BLaER1 treated with 17β-estradiol and CSF1 and Interleukin-3, amounts not matched to agents 10 nM and 100 nM (cell line): ENCODE data around the gene SLC6A13.
A peak's percentile ranks its signal among the peaks of the same experiment; 100 is the strongest.

Source experiments
- H3K27ac ChIP-seq, 11 experiments: shearing (Covaris generic); formaldehyde crosslinking; 2 replicates each; pipeline ENCODE4 v1.8.1; 2022
- H3K27me3 ChIP-seq, 11 experiments: shearing (Covaris generic); formaldehyde crosslinking; 2 replicates each; pipeline ENCODE4 v1.8.1; 2022
- H3K36me3 ChIP-seq, 11 experiments: shearing (Covaris generic); formaldehyde crosslinking; 2 replicates each; pipeline ENCODE4 v1.8.1; 2022
- H3K4me1 ChIP-seq, 10 experiments: shearing (Covaris generic); formaldehyde crosslinking; 2 replicates each; pipeline ENCODE4 v1.8.1; 2022
- H3K4me2 ChIP-seq, 11 experiments: shearing (Covaris generic); formaldehyde crosslinking; 2 replicates each; pipeline ENCODE4 v1.8.1; 2022
- H3K4me3 ChIP-seq, 10 experiments: shearing (Covaris generic); formaldehyde crosslinking; 2 replicates each; pipeline ENCODE4 v1.8.1; 2022
- H3K9ac ChIP-seq, 11 experiments: shearing (Covaris generic); formaldehyde crosslinking; 2 replicates each; pipeline ENCODE4 v1.8.1; 2022
- H3K9me3 ChIP-seq, 11 experiments: shearing (Covaris generic); formaldehyde crosslinking; replicated peaks in 1 of 11; 2 replicates each; pipeline ENCODE4 v1.8.1; 2022
- H4K20me1 ChIP-seq, 11 experiments: shearing (Covaris generic); formaldehyde crosslinking; 2 replicates each; pipeline ENCODE4 v1.8.1; 2022
- Cebpa-rat ChIP-seq, 11 experiments: shearing (Covaris generic); IDR thresholded peaks; 2 replicates each; pipeline ENCODE4 v1.8.1; 2022

SLC6A13 gene

DNA sequence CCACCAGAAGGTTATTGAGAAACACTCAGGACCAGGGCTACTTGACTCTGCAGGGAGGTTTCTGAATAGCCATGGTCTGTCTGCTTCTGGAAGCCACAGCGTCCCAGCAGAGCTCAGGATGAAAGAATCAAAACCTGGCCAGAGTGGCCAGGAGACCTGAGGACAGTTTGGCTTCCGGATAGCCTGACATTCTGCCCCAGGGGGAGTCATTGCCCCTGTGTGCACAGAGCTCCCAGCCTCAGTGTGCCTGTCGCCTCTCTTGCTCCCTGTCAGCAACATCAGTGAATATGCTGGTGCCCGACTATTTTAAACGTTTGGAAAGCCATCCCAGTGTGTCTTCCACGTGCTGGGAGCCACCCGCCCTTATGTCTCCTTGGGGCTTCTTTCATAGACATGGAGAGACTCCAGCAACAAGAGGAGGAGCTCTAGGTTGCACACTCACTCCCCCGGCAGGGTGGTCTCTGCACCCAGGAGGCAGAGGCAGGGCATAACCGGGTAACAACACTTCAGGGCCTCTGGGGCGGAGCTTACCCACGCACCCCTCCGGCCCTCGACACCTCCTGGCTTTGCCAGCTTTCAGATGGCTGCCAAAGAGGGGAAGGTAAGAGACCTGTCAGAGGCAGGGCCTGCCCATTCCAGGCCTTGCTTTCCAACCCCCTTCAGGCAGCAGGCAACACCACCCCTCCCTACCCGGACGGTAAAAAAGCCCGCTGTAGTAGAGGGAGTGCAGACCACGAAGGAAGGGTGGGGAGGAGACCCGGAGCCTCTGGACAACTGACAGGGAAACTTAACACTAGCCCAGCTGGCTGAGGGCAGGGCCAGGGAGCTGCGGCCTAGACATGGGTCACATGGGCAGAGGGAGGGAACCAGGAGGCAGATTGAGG lies 29.7 kb downstream of the SLC6A13 start:
- Histone ChIP-seq H3K4me2 (peak overlapping the region; percentile 45 to 80 (median 58)), H4K20me1 (no peaks in the 10 kb centered on the region), H3K27ac (peak overlapping the region in 8 of 11 experiments; percentile 13 to 53 (median 42); a peak in 12 of 22 replicates), H3K36me3 (no peaks in the 10 kb centered on the region), H3K9ac (peak overlapping the region in 8 of 11 experiments; percentile 10 to 52 (median 37); a peak in 10 of 22 replicates), H3K9me3 (peaks cover 30 to 43% (median 40%) of the 10 kb centered on the region in 11 experiments), H3K4me3 (no peak overlapping the region), H3K4me1 (peaks cover 11 to 20% (median 15%) of the 10 kb centered on the region in 10 experiments), H3K27me3 (no peaks in the 10 kb centered on the region)
- TF ChIP-seq Cebpa-rat (IDR thresholded peaks at IDR 0.05): no peak

DNA sequence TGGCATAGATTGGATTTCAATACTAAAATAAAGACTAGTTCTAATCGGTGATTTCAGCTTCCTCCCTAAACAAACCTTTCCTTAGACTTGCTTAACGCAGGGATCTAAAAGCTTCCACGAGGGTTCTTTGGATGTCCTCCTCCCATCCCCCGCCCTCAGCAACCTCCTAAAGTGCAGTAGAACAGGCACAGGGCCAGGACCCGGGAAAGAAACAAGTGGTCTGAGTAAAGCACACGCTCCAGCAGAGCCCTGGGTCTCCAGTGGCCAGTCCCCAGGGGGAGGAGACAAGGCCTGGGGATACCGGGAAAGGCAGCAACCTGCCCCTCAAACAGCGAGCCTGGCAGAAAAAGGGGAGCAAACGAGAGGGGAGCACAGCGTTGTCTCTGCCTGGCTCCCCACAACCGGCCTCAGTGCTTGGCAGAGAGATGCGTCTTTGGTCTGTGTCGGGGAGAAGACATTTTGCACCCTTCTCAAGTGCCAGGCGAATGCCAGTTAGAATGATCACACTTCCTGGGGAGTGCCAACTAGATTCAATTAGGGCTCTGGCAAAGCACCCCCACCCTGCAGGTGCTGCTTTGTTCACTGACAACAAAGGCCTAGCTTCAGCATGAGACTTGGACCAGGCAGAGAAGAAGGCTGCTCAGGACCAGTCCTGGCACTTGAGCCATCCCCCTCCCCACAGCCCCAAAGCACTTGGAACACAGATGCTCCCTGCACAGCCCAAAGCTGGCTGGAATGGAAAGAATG lies 31.5 kb downstream of the SLC6A13 start:
- H3K4me2 ChIP-seq: no peak overlapping the region
- peaks cover 15 to 24% (median 21%) of the 10 kb centered on the region in 11 experiments for H3K9me3 ChIP-seq
- H3K27ac ChIP-seq: no peak overlapping the region
- H3K27me3 ChIP-seq: no peaks in the 10 kb centered on the region
- no peaks in the 10 kb centered on the region for H3K36me3 ChIP-seq
- no peaks in the 10 kb centered on the region for H4K20me1 ChIP-seq
- no peak overlapping the region for H3K9ac ChIP-seq
- peaks cover 11 to 20% (median 15%) of the 10 kb centered on the region in 10 experiments for H3K4me1 ChIP-seq
- no peak for TF ChIP-seq Cebpa-rat (IDR thresholded peaks at IDR 0.05)
- no peak overlapping the region for H3K4me3 ChIP-seq

DNA sequence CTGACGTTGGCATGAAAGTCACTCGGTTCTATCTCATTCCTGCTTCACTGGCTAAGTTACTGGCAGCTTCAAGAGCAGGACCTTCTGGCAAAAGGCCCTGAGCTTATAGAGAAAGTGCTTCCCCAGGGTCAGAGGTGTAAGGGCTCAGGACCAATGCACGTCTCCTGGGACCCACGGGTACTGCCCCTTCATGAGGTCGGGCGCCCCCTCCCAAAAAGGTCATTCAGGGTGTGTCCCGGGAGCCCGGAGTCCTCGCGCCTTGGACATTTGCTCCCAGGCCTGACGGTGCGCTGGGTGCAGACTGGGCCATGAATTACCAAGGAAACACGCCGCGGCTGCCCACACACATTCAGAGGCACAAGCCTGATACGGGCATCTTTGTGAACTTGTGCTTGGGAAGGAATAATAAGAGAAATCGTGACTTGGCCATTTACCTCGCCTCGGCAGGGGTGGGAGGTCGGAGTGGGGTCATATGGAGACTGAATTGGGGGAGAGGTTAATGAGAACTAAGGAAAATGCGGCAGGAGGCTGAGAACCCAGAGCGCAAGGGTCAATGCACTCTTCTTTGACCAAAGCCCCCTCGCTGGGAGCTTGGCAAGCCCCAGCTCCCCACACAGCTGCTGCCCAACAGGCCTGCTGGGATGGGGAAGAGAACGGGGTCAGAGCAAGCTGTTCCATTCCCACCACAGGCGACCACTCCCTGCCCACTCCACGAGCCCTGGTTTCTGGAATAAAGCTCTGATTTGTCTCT lies 33.0 kb downstream of the SLC6A13 start:
- no peaks in the 10 kb centered on the region for H3K27me3 ChIP-seq
- H3K4me2 ChIP-seq: no peak overlapping the region
- no peaks in the 10 kb centered on the region for H3K36me3 ChIP-seq
- no peak overlapping the region for H3K27ac ChIP-seq
- peaks cover 2 to 9% (median 6%) of the 10 kb centered on the region in 11 experiments; a peak in 20 of 22 replicates for H3K9me3 ChIP-seq
- no peak for TF ChIP-seq Cebpa-rat (IDR thresholded peaks at IDR 0.05)
- no peak overlapping the region for H3K4me3 ChIP-seq
- no peaks in the 10 kb centered on the region for H4K20me1 ChIP-seq
- peaks cover 11 to 20% (median 15%) of the 10 kb centered on the region in 10 experiments for H3K4me1 ChIP-seq
- no peak overlapping the region for H3K9ac ChIP-seq

DNA sequence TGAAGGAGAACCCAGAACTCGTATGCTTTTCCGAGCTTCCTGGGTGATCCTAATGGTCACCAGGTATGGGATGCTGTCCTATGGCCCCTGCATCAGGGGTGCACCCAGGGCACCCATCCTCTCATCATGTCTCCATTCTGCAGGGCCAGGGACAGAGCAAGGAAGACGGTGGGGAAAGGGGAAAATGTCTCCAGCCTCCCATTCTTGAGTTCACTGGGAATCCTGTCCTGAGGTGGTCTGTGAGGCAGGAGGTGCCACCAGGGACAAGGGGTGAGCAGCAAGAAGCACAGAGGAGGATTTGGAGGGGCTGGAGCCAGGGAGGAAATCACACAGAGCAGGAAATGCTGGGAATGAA lies 33.8 kb downstream of the SLC6A13 start:
- H4K20me1 ChIP-seq: no peaks in the 10 kb centered on the region
- H3K9me3 ChIP-seq: peaks cover 0 to 1% (median 0%) of the 10 kb centered on the region in 11 experiments; a peak in 1 of 22 replicates
- no peaks in the 10 kb centered on the region for H3K36me3 ChIP-seq
- no peaks in the 10 kb centered on the region for H3K27me3 ChIP-seq
- H3K4me2 ChIP-seq: no peak overlapping the region
- no peak overlapping the region for H3K4me3 ChIP-seq
- H3K27ac ChIP-seq: no peak overlapping the region
- TF ChIP-seq Cebpa-rat (IDR thresholded peaks at IDR 0.05): no peak
- H3K9ac ChIP-seq: no peak overlapping the region
- H3K4me1 ChIP-seq: peaks cover 9 to 15% (median 12%) of the 10 kb centered on the region in 10 experiments

DNA sequence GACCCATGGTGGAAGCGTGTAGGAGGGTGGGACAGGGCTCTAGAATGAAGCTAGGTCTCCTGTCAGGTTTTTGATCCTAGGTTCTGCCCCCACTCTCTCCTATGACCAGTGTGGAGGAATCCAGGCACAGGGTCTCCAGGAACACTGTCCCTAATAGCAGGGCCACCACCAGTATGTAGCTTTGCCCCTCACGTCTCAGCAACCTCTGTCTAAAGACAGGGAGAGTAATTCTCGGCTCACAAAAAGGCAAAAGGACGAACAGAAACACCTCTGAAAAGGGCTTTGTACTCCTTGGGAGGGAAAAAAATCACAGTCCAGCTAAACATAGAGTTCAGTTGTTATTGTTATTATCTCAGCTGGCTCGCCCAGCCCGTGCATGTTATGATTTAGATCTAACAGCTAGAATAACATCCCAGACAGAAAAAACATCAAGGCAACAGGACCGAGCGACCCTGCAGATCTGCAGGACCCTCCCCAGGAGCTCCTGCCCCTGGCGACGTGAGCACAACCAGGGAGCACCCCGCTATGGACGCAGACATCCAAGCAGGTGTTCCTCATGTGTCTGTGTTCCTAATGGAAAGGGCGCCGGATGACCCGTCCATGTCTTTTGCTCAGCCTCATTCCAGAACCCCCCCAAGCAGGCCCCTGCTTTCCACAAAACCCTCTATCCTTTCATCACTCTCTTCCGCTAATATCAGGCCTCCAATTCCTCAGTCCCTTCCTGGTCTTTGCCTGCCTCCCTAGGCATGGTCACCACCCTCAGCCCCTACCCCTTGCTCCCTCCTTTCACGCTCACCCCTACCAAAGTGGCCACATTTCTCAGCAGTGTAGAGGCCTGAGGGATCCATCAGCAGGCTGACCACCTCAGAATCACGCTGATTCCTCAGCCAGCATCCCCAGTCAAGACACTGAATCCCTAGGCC lies 34.5 kb downstream of the SLC6A13 start:
- H3K4me3 ChIP-seq: no peak overlapping the region
- no peak overlapping the region for H3K4me2 ChIP-seq
- peaks cover 3 to 9% (median 5%) of the 10 kb centered on the region in 10 experiments for H3K4me1 ChIP-seq
- no peaks in the 10 kb centered on the region for H3K9me3 ChIP-seq
- no peaks in the 10 kb centered on the region for H3K27me3 ChIP-seq
- H4K20me1 ChIP-seq: no peaks in the 10 kb centered on the region
- no peak overlapping the region for H3K27ac ChIP-seq
- no peaks in the 10 kb centered on the region for H3K36me3 ChIP-seq
- no peak overlapping the region for H3K9ac ChIP-seq
- no peak for TF ChIP-seq Cebpa-rat (IDR thresholded peaks at IDR 0.05)

DNA sequence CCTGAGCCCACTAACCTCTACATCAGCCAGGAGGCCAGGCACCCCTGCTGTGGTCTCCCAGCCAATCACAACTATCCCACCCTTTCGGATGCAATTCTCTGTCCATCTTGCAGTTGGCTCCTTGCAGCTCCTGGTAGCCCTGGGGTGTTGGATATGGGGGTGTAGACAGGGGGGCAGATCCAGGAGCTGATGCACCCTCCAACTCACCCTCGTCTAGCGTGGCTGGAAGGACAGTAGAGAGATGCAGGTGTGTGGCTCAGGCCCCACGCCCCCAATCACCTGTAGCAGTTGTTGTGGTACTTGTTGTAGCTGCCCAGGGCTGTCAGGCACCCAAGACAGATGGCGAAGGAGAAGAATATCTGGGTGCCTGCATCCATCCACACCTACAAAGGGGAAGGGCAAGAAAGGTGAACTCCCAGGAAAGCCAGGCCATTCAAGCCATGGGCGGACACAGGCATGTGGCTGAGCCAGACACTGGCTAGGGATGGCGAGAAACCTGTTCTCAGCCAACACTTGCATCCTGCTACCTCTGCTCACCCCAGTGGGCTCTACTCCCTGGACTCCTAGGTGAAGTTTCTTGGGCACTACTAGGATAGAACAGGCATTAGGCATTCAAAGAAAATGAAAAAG lies 35.2 kb downstream of the SLC6A13 start:
- H3K4me2 ChIP-seq: no peak overlapping the region
- H4K20me1 ChIP-seq: no peaks in the 10 kb centered on the region
- H3K36me3 ChIP-seq: no peaks in the 10 kb centered on the region
- no peaks in the 10 kb centered on the region for H3K27me3 ChIP-seq
- no peak overlapping the region for H3K27ac ChIP-seq
- no peak overlapping the region for H3K9ac ChIP-seq
- H3K9me3 ChIP-seq: no peaks in the 10 kb centered on the region
- peaks cover 0 to 1% (median 0%) of the 10 kb centered on the region in 10 experiments; a peak in 4 of 20 replicates for H3K4me1 ChIP-seq
- TF ChIP-seq Cebpa-rat (IDR thresholded peaks at IDR 0.05): no peak
- no peak overlapping the region for H3K4me3 ChIP-seq

DNA sequence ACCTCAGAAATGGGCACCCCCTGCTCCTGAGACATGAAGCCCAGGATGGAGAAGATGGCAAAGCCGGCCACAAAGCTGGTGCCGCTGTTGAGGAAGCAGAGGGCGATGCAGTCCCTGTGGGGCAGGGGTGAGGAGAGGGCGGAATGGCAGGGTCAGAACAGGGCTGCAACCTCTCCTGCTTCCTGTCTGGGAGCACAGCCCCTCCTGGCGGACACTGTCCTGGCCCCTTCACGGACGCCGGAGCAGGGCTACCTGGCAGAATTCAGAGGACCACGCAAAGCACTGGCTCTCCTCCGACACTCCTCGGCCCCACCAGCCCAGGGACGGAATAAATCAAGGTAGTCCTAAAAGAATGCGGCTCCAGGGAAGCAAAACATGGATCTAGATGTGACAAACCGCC lies 36.2 kb downstream of the SLC6A13 start:
- Histone ChIP-seq H3K27me3 (no peaks in the 10 kb centered on the region), H3K36me3 (no peaks in the 10 kb centered on the region), H3K4me2 (no peak overlapping the region), H3K4me3 (no peak overlapping the region), H3K4me1 (no peaks in the 10 kb centered on the region), H4K20me1 (no peaks in the 10 kb centered on the region), H3K9ac (no peak overlapping the region), H3K9me3 (no peaks in the 10 kb centered on the region), H3K27ac (no peak overlapping the region)
- TF ChIP-seq Cebpa-rat (IDR thresholded peaks at IDR 0.05): no peak

DNA sequence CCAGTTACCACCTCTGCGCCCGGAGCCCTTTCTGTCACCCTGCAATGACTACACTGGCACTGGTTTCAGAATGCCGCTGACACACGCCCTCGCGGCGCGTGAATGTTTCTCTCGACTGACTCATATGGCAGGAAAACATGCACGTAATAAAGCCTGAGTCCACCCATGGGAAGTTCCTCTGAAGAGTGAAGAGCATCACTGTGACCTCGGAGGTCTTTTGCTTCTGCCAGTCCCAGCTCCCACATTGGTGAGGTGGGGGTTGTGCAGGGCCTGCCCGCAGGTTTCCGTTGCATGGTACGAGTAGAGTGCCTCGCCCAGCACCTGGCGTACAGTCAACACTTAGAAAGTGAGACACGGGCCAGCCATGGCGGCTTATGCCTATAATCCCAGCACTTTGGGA lies 37.6 kb downstream of the SLC6A13 start:
- no peak for TF ChIP-seq Cebpa-rat (IDR thresholded peaks at IDR 0.05)
- Histone ChIP-seq H3K4me1 (peaks cover 0 to 4% (median 0%) of the 10 kb centered on the region in 10 experiments; a peak in 2 of 20 replicates), H3K27me3 (no peaks in the 10 kb centered on the region), H3K9ac (no peak overlapping the region), H3K4me3 (no peak overlapping the region), H4K20me1 (no peaks in the 10 kb centered on the region), H3K4me2 (no peak overlapping the region), H3K27ac (no peak overlapping the region), H3K9me3 (no peaks in the 10 kb centered on the region), H3K36me3 (no peaks in the 10 kb centered on the region)
